ENCODE measurements around the gene VAT1. TPM values are rescaled to one million over a fixed set of nuclear protein-coding genes. Genes with fewer than 3 reads are reported as not detected.
"Not testable (repeated sequence)": the region's sequence is repeated elsewhere in the genome, so short reads cannot be mapped to it uniquely, and the experiment has no call there.

VAT1 gene
- polyA plus RNA-seq, 1 experiment = 245 TPM

GRCh38 chr17:42980766-42981397, 41.3 kb downstream of the VAT1 start:
- DNase-seq (ENCODE audit: low read depth) = no peak
- H3K36me3 ChIP-seq (ENCODE audit: control insufficient read depth, insufficient read depth, low read length) = no peaks in the 10 kb centered on the region; the same call in 1 of the 2 replicates
- peak overlapping the region; percentile 99 for H3K4me3 ChIP-seq (ENCODE audit: low read depth, low read length)
- ChIA-PET POLR2A (interaction anchor here (1.3 kb wide), 1 partner anchor 17 kb away, joined by 3 read pairs; no protein-coding TSS in a partner anchor), CTCF (no interaction called here)
- H3K27me3 ChIP-seq (ENCODE audit: control insufficient read depth, insufficient read depth, low read length) = no peaks in the 10 kb centered on the region
- peak; percentile 6; the same call in 1 of the 2 replicates for TF ChIP-seq CTCF (IDR thresholded peaks at IDR 0.05; ENCODE audit: insufficient read depth, low read depth, low read length)

GRCh38 chr17:42980274-42980765, 41.9 kb downstream of the VAT1 start, which contains the start of gene RUNDC1:
Gene RUNDC1 (plus strand): TSS chr17:42980565. CDS start chr17:42980577, 12 bp downstream.
- no peak for TF ChIP-seq CTCF (IDR thresholded peaks at IDR 0.05; ENCODE audit: insufficient read depth, low read depth, low read length)
- ChIA-PET CTCF (interaction anchor here (0.7 kb wide), 2 partner anchors 56 to 898 kb away, joined by 3 read pairs; no protein-coding TSS in a partner anchor), POLR2A (interaction anchor here (1.3 kb wide), 1 partner anchor 18 kb away, joined by 3 read pairs; no protein-coding TSS in a partner anchor)
- Histone ChIP-seq H3K4me3 (ENCODE audit: low read depth, low read length) (peak within 1 kb of the TSS; percentile 99), H3K36me3 (ENCODE audit: control insufficient read depth, insufficient read depth, low read length) (no peaks in the 10 kb centered on the region; the same call in 1 of the 2 replicates), H3K27me3 (ENCODE audit: control insufficient read depth, insufficient read depth, low read length) (no peaks in the 10 kb centered on the region)
- peak; percentile 27 for DNase-seq (ENCODE audit: low read depth)

- Histone ChIP-seq H3K36me3 (ENCODE audit: control insufficient read depth, insufficient read depth, low read length) (no peaks in the 10 kb centered on the region; the same call in 1 of the 2 replicates), H3K27me3 (ENCODE audit: control insufficient read depth, insufficient read depth, low read length) (no peaks in the 10 kb centered on the region), H3K4me3 (ENCODE audit: low read depth, low read length) (peak within 1 kb of the TSS; percentile 99)
- DNase-seq (ENCODE audit: low read depth) = no peak
- TF ChIP-seq CTCF (IDR thresholded peaks at IDR 0.05; ENCODE audit: insufficient read depth, low read depth, low read length) = 0 out of 2 replicates have a peak, but pooled peaks have one; percentile 8
- POLR2A ChIA-PET = interaction anchor here (1.3 kb wide), 1 partner anchor 18 kb away, joined by 3 read pairs; no protein-coding TSS in a partner anchor
- CTCF ChIA-PET = interaction anchor here (0.7 kb wide), 2 partner anchors 55 to 899 kb away, joined by 3 read pairs; no protein-coding TSS in a partner anchor
These were observed 42.5 kb downstream of the VAT1 start, which contains the start of gene PTGES3L for GRCh38 chr17:42979511-42980273. Gene PTGES3L (minus strand): TSS chr17:42980080. CDS start chr17:42980053, 27 bp downstream.

DNA sequence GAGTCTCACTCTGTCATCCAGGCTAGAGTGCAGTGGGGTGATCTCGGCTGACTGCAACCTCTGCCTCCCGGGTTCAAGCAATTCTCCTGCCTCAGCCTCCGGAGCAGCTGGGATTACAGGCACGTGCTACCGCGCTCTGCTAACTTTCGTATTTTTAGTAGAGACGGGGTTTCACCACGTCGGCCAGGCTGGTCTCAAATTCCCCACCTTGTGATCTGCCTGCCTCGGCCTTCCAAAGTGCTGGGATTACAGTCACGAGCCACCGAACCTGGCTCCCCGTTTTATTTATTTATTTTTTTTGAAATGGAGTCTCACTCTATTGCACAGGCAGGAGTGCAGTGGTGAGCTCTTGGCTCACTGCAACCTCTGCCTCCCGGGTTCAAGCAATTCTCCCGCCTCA, 46.5 kb downstream of the VAT1 start:
- POLR2A ChIA-PET; H3K4me3 ChIP-seq (ENCODE audit: low read depth, low read length); CTCF ChIA-PET; H3K36me3 ChIP-seq (ENCODE audit: control insufficient read depth, insufficient read depth, low read length); DNase-seq (ENCODE audit: low read depth); H3K27me3 ChIP-seq (ENCODE audit: control insufficient read depth, insufficient read depth, low read length): not testable (repeated sequence)

DNA sequence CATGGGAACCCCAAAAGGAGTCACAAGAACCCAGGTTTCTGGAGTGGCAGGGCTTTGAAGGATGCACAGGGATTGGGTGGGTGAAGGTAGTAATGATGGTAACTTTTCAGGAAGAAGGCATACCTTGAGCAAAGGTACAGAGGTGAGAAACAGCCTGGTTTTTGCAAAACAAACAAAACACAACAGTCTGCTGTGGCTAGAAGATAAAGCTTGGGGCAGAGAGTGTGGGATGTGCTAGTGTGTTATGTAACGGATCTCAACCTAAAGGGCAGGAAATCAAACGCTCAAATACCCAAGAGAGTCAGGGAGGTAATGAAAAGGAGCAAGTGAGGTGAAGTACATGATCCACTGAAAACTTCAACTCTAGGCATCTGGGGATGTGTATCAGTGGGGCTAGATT, 46.9 kb downstream of the VAT1 start:
- ChIA-PET POLR2A (no interaction called here), CTCF (interaction anchor here (0.8 kb wide), 1 partner anchor 24 kb away, joined by 3 read pairs; no protein-coding TSS in a partner anchor)
- no peak for TF ChIP-seq CTCF (IDR thresholded peaks at IDR 0.05; ENCODE audit: insufficient read depth, low read depth, low read length)
- H3K4me3 ChIP-seq (ENCODE audit: low read depth, low read length) = no peak overlapping the region
- no peaks in the 10 kb centered on the region for H3K27me3 ChIP-seq (ENCODE audit: control insufficient read depth, insufficient read depth, low read length)
- no peaks in the 10 kb centered on the region for H3K36me3 ChIP-seq (ENCODE audit: control insufficient read depth, insufficient read depth, low read length)
- no peak for DNase-seq (ENCODE audit: low read depth)

DNA sequence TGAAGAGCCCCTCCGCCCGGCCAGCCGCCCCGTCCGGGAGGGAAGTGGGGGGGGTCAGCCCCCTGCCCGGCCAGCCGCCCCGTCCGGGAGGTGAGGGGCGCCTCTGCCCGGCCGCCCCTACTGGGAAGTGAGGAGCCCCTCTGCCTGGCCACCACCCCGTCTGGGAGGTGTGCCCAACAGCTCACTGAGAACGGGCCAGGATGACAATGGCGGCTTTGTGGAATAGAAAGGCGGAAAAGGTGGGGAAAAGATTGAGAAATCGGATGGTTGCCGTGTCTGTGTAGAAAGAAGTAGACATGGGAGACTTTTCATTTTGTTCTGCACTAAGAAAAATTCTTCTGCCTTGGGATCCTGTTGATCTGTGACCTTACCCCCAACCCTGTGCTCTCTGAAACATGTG, 48.9 kb downstream of the VAT1 start:
- DNase-seq (ENCODE audit: low read depth); H3K27me3 ChIP-seq (ENCODE audit: control insufficient read depth, insufficient read depth, low read length); H3K4me3 ChIP-seq (ENCODE audit: low read depth, low read length); POLR2A ChIA-PET; H3K36me3 ChIP-seq (ENCODE audit: control insufficient read depth, insufficient read depth, low read length); CTCF ChIA-PET: not testable (repeated sequence)
